ENCODE results near the gene DNAJB6.

DNAJB6 gene

DNA sequence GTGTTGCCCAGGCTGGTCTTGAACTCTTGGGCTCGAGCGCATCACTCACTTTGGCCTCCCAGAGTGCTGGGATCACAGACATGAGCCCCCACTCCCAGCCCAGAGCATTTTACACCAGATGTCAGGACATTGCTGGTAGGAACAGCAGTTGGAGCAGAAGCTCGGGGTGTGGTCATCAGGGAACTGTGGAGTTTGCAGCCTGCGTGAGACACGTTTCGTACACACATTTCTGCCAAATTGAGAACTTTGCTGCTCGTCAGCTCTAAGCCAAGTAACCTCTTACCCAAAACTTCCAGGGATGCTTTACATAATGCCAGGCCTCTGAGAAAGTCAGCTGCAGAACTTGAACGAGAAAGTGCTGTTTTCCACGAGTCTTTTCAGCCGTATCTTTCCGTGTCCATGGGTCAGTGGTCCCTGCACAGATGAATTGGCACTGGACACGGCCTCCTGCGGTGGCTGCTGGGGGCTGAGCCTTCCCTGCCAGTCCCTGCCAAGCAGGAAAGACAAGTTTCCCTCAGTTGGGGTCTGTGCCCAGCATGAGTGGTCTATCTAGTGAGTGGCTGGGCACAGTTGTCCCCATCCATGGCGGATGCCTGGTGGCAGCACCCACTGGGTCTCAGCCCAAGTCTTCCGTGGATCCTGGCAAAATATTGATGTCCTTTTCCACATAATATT lies 54.4 kb downstream of the DNAJB6 start:
- TF ChIP-seq POLR2AphosphoS5 (IDR thresholded peaks at IDR 0.05; ENCODE audit: low read depth, low read length) (no peak), SIN3A (IDR thresholded peaks at IDR 0.05; ENCODE audit: borderline replicate concordance, insufficient read depth, low read length) (no peak), TAF1 (IDR thresholded peaks at IDR 0.05; ENCODE audit: borderline replicate concordance, insufficient read depth, low read length) (no peak), REST (IDR thresholded peaks at IDR 0.05; ENCODE audit: insufficient read depth in 1 of 2, low read depth in 2 of 2, low read length in 2 of 2) (no peak), FOXP2 (optimal IDR thresholded peaks at IDR 0.05; ENCODE audit: borderline replicate concordance, extremely low read depth, extremely low read length, insufficient read depth) (no peak)

DNA sequence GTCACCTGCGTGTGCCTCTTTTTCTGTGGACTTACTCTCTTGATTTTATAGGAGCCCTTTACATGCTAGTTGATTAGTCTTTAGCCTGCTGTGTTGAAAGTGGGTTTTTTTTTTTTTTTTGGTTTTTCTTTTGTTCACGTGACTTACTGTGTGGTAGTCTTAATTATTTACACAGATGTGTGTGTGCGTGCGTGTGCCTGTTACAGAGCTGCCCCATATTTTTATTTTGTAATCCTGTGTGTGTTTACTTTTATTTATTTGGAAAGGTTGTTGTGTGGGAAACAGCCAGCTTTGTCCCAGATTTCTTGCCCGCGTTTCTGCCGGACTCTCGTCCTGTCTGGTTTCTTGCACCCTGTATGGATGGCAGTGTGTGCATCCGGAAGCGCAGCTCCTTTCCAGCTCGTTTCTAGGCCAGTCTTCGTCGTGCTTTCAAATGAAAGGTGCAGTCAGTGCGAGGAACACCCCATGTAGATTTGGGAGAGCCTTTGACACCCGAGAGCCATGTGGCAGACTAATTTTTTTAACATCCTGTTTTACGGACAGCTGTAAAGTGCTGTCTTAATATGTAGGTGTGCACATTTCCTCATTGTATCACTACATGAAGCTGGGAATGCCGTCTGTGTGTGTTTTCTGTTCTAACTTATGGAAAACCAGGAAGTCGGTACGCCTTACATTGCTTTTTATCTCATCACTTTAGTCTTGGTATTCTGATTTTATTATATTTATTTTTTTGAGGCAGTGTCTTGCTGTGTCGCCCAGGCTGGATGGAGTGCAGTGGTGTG lies 55.6 kb downstream of the DNAJB6 start:
- no peak for TF ChIP-seq FOXP2 (optimal IDR thresholded peaks at IDR 0.05; ENCODE audit: borderline replicate concordance, extremely low read depth, extremely low read length, insufficient read depth)
- TF ChIP-seq REST (IDR thresholded peaks at IDR 0.05; ENCODE audit: insufficient read depth in 1 of 2, low read depth in 2 of 2, low read length in 2 of 2), result no peak
- no peak for TF ChIP-seq POLR2AphosphoS5 (IDR thresholded peaks at IDR 0.05; ENCODE audit: low read depth, low read length)
- no peak for TF ChIP-seq TAF1 (IDR thresholded peaks at IDR 0.05; ENCODE audit: borderline replicate concordance, insufficient read depth, low read length)
- no peak for TF ChIP-seq SIN3A (IDR thresholded peaks at IDR 0.05; ENCODE audit: borderline replicate concordance, insufficient read depth, low read length)

DNA sequence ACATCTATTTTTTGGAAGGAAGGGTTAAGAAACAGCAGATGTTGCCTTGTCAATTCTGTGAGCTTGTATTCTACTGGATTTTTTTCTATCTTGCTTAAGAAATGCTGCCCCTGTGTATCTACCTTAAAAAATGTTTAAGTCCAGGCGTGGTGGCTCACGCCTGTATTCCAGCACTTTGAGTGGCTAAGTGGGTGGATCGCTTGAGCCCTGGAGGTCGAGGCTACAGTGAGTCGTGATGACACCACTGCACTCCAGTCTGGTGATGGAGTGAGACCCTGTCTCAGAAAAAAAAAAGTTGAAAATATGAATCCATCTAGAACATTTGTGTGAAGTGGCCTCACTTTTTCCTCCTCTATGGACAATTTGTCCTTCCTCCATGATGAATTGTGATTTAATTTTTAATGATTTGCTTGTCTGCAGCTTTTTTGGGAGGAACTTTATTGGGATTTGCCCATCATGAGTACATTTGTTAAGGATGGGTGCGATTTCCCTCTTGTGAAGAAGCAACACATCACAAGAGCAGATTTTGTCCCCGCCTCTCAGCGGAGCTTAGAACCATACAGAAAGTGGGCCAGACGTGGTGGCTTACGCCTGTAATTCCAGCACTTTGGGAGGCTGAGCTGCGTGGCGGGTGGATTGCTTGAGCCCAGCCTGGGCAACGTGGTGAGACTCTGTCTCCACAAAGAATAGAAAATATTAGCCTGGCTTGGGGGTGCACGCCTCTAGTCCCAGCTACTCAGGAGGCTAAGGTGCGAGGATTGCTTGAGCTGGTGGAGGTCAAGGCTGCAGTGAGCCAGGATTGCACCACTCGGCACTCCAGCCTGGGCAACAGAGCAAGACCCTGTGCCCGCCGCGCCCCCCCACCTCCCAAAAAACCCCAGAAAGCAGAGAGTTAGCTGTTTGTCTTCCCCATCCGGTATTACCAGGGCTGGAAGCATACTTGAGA lies 57.7 kb downstream of the DNAJB6 start:
- TF ChIP-seq POLR2AphosphoS5 (IDR thresholded peaks at IDR 0.05; ENCODE audit: low read depth, low read length) (no peak), REST (IDR thresholded peaks at IDR 0.05; ENCODE audit: insufficient read depth in 1 of 2, low read depth in 2 of 2, low read length in 2 of 2) (no peak), FOXP2 (optimal IDR thresholded peaks at IDR 0.05; ENCODE audit: borderline replicate concordance, extremely low read depth, extremely low read length, insufficient read depth) (no peak), TAF1 (IDR thresholded peaks at IDR 0.05; ENCODE audit: borderline replicate concordance, insufficient read depth, low read length) (no peak)

GRCh38 chr7:157395206-157395605 lies 58.4 kb downstream of the DNAJB6 start:
- no peak for TF ChIP-seq SIN3A (IDR thresholded peaks at IDR 0.05; ENCODE audit: borderline replicate concordance, insufficient read depth, low read length)
- TF ChIP-seq FOXP2 (optimal IDR thresholded peaks at IDR 0.05; ENCODE audit: borderline replicate concordance, extremely low read depth, extremely low read length, insufficient read depth), result no peak
- TF ChIP-seq REST (IDR thresholded peaks at IDR 0.05; ENCODE audit: insufficient read depth in 1 of 2, low read depth in 2 of 2, low read length in 2 of 2), result no peak
- no peak for TF ChIP-seq POLR2AphosphoS5 (IDR thresholded peaks at IDR 0.05; ENCODE audit: low read depth, low read length)
- no peak for TF ChIP-seq TAF1 (IDR thresholded peaks at IDR 0.05; ENCODE audit: borderline replicate concordance, insufficient read depth, low read length)
